Measurements from ENCODE around the gene HNRNPK. TPM values are rescaled to one million over a fixed set of nuclear protein-coding genes. Genes with fewer than 3 reads are reported as not detected.

Gene HNRNPK
- total and polyA plus RNA-seq, 2 of the 4 experiments (the other 2 are of a cell fraction) = 422 to 458 TPM

DNA sequence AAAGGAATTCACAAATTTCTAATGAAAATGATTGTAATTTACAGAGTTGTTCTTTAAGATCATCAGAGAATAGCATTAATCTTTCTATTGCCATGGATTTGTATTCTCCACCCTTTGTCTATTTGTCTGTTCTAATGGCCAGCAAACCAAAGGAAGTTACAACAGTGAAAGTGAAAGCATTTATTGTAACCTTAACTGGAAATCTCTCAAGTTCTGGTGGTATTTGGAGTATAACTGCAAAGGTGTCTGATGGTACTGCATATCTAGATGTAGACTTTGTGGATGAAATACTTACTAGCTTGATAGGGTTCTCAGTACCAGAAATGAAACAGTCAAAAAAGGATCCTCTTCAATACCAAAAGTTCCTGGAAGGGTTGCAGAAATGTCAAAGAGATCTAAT lies 22.3 kb upstream of the HNRNPK start:
- Histone ChIP-seq H3K36me3 (ENCODE audit: control insufficient read depth, insufficient read depth, low read length) (no peaks in the 10 kb centered on the region), H3K18ac (ENCODE audit: low read depth, low read length) (peak overlapping the region; percentile 6; the same call in 1 of the 2 replicates), H2BK5ac (ENCODE audit: low read depth, low read length, poor library complexity, severe bottlenecking) (no peak overlapping the region), H3K9me3 (ENCODE audit: control insufficient read depth, insufficient read depth, low read length) (no peaks in the 10 kb centered on the region), H3K4me3 (ENCODE audit: insufficient read depth, low read depth, low read length) (no peak overlapping the region), H4K91ac (ENCODE audit: insufficient read depth, low read depth, low read length) (no peak overlapping the region), H2BK15ac (ENCODE audit: low read depth, low read length) (no peak overlapping the region), H3K4ac (ENCODE audit: low read depth, low read length) (no peak overlapping the region), H2BK120ac (ENCODE audit: low read depth, low read length) (no peak overlapping the region), H3K9me1 (ENCODE audit: insufficient read depth, low read length) (no peaks in the 10 kb centered on the region), H4K5ac (ENCODE audit: low read depth, low read length) (peak overlapping the region; percentile 2), H3K79me1 (ENCODE audit: low read depth in 1 of 2, low read length in 2 of 2) (peaks cover 8% of the 10 kb centered on the region in 2 experiments), H3K4me2 (ENCODE audit: low read depth, low read length) (peak overlapping the region; percentile 97), H3K27me3 (ENCODE audit: control insufficient read depth, insufficient read depth, low read length) (no peaks in the 10 kb centered on the region), H3K27ac (ENCODE audit: insufficient read depth, low read length) (no peak overlapping the region; the same call in 1 of the 2 replicates), H2AFZ (replicated peaks; ENCODE audit: low read length, poor library complexity) (no peak overlapping the region), H3K23ac (ENCODE audit: low read depth, low read length) (no peak overlapping the region), H3K14ac (replicated peaks; ENCODE audit: low read depth, low read length) (no peak overlapping the region), H2AK9ac (replicated peaks; ENCODE audit: low read depth, low read length, poor library complexity) (no peak overlapping the region), H2AK5ac (ENCODE audit: low read depth, low read length) (no peak overlapping the region), H4K8ac (ENCODE audit: low read depth in 2 of 2, low read length in 2 of 2) (no peak overlapping the region), H3K4me1 (ENCODE audit: control insufficient read depth, insufficient read depth, low read length) (peaks cover 2% of the 10 kb centered on the region; the same call in 1 of the 2 replicates), H4K20me1 (ENCODE audit: insufficient read depth, low read length) (no peaks in the 10 kb centered on the region), H3K56ac (ENCODE audit: extremely low read depth, insufficient read depth, low read length) (no peak overlapping the region), H3K9ac (ENCODE audit: low read depth, low read length) (no peak overlapping the region), H2BK20ac (ENCODE audit: low read depth, low read length) (no peak overlapping the region)
- BruUV-seq (replicated peaks) = no TSS peak
- ChIA-PET POLR2A (ENCODE audit: unreplicated experiment) (no interaction called here), CTCF (interaction anchor here (0.7 to 1.1 kb wide), 2 partner anchors 8 to 139 kb away, joined by 3 read pairs; no protein-coding TSS in a partner anchor)
- intact Hi-C loops (cut with micrococcal nuclease) (no loop called here), in situ Hi-C loops (cut with MboI; ENCODE audit: low sequenced_read_pairs) (no loop called here), dilution Hi-C loops (cut with HindIII; ENCODE audit: low sequenced_read_pairs, unreplicated experiment) (no loop called here)
- ATAC-seq (ENCODE audit: low read depth) = peak; percentile 61; the same call in 1 of the 2 replicates
- TF ChIP-seq SMC3 (IDR thresholded peaks at IDR 0.05; ENCODE audit: low read depth, low read length) (no peak), RCOR1 (IDR thresholded peaks at IDR 0.05; ENCODE audit: insufficient replicate concordance, low read length) (no peak), RFX5 (IDR thresholded peaks at IDR 0.05; ENCODE audit: low read depth, low read length) (no peak), NFE2L2 (IDR thresholded peaks at IDR 0.05; ENCODE audit: low read depth, low read length) (no peak), MAFK (IDR thresholded peaks at IDR 0.05; ENCODE audit: low read depth, low read length) (no peak), BHLHE40 (IDR thresholded peaks at IDR 0.05; ENCODE audit: low read depth, low read length) (no peak)
- peak; percentile 17 for DNase-seq

All from IMR-90 (cell line).